Activated CD4-positive, alpha-beta T cell treated with anti-CD3 and anti-CD28 coated beads for 24 hours (primary cell): Measurements from ENCODE around the gene TMA16.
"Not testable (repeated sequence)": the region's sequence is repeated elsewhere in the genome, so short reads cannot be mapped to it uniquely, and the experiment has no call there.

Source experiments
- DNase-seq, 2 donors: peaks; one replicate each; pipeline ENCODE4 v3.0.0-alpha.2; 2020; ENCODE audit warnings: low read depth in 2 of 2

The TMA16 gene

GRCh38 chr4:163515198-163515597, 20.7 kb downstream of the TMA16 start:
- DNase-seq, result no peak

GRCh38 chr4:163523791-163524365, 29.4 kb downstream of the TMA16 start:
- no peak for DNase-seq

- no peak for DNase-seq
These were observed 31.5 kb downstream of the TMA16 start for GRCh38 chr4:163525982-163526381.

DNA sequence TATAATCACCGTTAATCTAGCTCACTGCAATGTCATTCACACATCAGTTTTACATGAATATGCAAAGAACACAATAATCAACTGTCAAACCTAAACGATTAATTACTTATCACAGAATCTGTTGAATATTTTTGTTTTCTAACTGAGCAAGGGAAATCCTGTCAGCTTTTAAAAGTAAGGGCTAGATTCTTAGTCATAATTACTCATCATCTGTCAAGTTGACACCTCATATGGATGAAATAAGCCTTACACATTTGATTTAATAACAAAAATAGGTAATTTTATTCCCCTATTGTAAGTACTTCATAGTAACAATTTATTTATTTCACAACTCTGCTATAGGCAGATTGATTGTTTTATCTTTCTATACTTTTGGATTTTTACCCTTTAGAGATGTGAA, 32.7 kb downstream of the TMA16 start:
- DNase-seq, result no peak

- DNase-seq, result no peak
These were observed 34.2 kb downstream of the TMA16 start for GRCh38 chr4:163528653-163529052.

DNA sequence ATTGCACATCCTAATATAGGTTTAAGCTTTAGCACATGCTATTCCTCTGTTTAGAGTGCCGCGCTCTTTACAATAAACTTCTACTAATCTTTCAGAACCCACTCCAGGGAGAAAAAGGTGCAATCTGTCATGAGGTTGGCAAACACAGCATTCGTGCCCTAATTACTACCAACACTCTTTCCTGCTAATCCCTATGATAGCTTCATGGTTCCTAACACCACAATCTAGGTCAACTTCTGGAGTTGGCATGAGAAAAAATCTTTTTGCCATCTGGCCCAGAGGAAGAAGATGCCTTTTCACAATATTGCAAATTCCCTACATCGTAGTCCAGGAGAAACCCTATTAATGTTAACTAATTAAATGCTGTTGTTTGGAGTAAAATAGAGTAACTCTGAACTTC, 39.6 kb downstream of the TMA16 start:
- DNase-seq, result no peak

GRCh38 chr4:163535657-163536056, 41.2 kb downstream of the TMA16 start:
- DNase-seq, result no peak

GRCh38 chr4:163536091-163536490, 41.6 kb downstream of the TMA16 start:
- DNase-seq, result no peak

- no peak for DNase-seq
These were observed 42.6 kb downstream of the TMA16 start for GRCh38 chr4:163537114-163537513.

GRCh38 chr4:163538820-163539219, 44.3 kb downstream of the TMA16 start:
- not testable (repeated sequence) for DNase-seq

DNA sequence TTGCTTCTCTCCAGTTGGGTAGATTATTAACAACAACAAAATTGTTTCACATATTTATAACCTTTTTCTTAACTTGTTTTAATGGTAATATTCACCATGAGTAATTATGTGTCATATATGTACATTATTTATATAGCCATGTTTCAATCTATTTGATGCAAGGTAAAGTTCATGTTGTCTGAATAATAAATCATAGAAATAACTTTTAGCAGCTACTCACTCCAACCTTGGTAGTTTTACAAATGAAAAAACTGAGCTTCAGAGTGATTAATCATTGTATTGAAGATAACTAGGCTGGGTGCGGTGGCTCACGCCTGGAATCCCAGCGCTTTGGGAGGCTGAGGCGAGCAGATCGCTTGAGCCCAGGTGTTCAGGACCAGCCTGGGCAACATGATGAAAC, 46.0 kb downstream of the TMA16 start:
- DNase-seq, result no peak

GRCh38 chr4:163540977-163541376, 46.5 kb downstream of the TMA16 start:
- DNase-seq, result no peak

DNA sequence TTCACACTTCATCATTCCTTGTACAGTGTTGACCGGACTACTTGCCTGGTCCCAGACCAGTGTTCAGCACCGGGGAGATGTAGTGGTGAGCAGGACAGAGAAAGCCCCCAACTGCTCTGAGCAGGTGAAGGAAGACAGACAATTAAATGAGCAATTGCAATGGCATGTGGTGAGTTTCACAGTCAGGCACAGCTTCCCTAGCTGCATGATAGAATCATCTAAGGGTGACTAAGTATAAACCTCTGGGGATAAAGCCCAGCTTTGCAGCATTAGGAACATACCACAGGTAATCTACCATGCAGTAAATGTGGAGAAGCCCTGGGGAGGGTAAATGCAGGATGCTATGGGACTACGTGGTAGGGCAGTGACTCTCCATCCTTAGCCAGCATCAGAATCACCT, 47.8 kb downstream of the TMA16 start:
- DNase-seq, result no peak

- DNase-seq, result peak; percentile 32 to 39
These were observed 50.0 kb downstream of the TMA16 start for GRCh38 chr4:163544407-163545038.

DNA sequence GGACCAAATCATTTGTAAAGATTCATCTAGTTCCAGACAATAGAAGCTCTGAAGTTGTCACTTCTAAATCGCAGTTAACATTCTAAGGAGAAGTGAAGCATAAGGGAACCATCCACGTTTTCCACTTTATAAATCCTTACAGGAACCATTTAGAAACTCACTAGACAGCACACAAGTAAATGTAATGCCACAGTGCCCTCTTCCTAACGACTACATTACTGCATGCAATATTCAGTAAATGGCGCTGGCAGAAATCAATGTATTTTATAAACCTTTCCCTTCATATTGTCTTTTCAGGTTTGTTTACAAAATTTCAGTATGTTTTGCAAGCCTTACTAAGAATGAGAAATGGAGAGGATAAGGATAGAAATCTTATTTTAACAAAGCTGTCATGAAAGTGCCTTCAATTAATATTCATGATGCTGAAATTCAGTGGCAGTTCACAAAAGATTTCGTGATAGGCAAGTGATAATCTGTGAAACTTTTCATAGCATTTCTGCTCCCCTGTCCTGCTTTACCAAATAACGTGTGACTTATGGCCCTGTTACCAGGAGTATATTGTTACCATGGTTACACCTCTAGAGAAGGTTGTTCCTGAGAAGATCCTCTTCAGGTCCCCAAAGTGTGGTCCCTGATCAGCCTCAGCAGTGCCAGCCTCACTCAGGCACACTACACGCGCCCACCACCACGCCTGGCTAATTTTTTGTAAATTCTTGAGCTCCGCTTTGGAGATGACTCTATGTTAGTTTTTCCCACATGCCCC, 54.2 kb downstream of the TMA16 start:
- no peak for DNase-seq

DNA sequence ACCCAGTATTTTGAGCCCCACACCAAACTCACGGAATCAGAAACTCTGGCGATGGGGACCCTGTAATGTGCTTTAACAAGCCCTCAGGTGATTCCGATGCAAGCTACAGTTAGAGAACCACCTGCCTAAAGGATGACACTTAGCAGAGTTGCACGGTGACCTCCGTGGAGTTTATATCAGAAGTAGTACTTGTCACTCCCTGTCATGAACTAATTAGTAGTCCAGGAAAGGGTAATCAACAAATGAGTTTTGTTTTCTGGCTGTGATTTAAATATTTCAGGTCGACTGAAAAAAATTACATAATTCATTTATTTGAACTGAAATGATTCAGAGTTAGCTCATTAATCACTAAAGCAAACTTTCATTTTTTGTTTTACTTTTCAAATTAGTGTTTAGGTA, 56.4 kb downstream of the TMA16 start:
- DNase-seq, result no peak

DNA sequence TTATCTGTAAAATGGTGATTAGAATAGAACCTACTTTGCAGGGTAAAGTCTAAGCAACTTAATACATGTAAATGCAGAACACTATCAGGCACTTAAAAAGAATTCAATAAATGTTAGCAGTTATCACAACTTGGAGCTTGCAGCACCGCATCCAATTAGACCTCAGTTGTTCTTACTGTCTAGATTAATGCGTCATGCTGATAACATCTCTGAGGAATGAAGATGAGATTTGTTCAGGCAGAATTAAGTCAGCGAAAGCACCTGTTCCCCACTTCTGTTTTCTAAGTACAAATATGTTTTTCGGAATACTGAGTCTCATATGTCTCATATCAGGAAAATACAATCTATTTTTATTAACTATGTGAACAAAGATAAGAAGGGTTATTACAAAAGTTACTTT, 58.7 kb downstream of the TMA16 start:
- no peak for DNase-seq

- DNase-seq, result no peak
These were observed 60.5 kb downstream of the TMA16 start for GRCh38 chr4:163554870-163555465.

DNA sequence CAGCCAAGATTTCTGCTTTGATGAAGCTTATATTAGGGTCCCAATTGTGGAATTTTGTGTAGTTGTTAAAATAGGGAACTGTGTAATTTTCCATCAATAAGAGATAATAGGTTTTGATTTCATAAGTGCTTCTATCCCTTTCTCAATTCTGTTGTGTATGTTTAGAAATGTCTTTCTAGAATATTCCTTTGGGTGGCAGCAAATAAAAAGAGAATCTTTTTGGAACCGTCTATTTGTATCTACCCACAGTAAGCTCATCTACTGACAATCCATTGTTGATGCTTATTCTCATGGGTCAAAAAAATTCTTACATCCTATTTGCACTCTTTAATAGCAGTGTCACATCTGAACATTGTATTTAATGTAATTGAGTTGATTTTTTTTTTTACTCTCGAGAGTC, 61.7 kb downstream of the TMA16 start:
- DNase-seq, result no peak

- no peak for DNase-seq
These were observed 62.3 kb downstream of the TMA16 start for GRCh38 chr4:163556650-163557391.

DNA sequence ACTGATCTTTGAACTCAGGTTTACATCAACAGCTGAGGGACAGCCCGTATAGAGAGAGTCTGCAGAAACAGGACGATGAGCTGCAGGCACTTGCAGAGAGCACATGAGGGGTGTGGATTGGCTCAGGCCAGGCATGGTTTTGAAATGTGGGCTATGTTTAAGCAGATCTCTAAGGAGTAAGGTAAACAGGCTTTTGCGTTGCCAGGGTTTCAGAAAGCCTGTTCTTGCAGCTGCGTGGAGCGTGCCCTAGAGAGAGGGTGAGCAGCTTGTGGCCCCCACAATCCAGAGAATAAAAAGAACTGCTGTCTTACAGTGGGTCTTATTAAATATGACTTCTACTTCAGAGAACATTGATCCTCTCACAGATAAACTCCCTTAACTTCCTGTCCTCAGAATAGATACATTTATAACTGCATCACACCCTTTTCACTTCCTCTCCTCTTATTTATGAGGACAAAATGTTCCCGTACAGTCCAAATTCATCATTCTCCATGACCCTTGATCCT, 64.1 kb downstream of the TMA16 start:
- no peak for DNase-seq

DNA sequence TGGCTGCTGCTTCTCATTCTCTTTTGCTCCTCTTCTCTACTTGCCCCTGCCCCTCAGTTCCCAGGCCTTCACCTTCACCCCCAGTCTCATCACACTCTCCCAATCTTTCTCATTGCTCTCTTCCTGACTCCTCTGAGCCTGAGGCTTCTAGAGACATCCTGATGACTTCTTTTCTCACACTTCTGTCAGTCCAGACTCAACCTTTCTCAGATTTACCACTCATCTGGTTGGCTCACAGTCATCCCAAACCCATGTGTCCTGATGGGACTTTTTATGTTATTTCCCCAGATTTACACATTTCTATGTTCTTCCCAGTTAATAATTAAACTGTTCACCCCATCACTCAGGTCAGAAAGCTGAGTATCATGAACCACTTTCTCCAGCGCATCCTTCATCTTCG, 68.0 kb downstream of the TMA16 start:
- no peak for DNase-seq
